PC-3 (cell line): ENCODE measurements around the gene IRAK3.

ENCODE experiments used
- CTCF ChIP-seq: fragments of 300-600 bp; sonication (generic); conservative IDR thresholded peaks from 2 replicates; pipeline ENCODE4 v1.5.1; 2017; ENCODE audit warnings: antibody characterized with exemption, low read depth, mild to moderate bottlenecking, low read length
- EZH2 ChIP-seq: fragments of 300-600 bp; sonication (generic); IDR thresholded peaks from one replicate; pipeline ENCODE4 v1.6.1; 2017; ENCODE audit warnings: antibody characterized with exemption, mild to moderate bottlenecking, low read length; ENCODE audit not compliant: unreplicated experiment
- EZH2phosphoT487 ChIP-seq: fragments of 300-600 bp; sonication (generic); IDR thresholded peaks from 2 replicates; pipeline ENCODE4 v1.6.1; 2018; ENCODE audit warnings: mild to moderate bottlenecking, antibody characterized with exemption, low read length, borderline replicate concordance

GRCh38 chr12:66272650-66273049 is 83.6 kb downstream of the IRAK3 start:
- no peak for TF ChIP-seq CTCF
- TF ChIP-seq EZH2: no peak
- no peak for TF ChIP-seq EZH2phosphoT487
